B cell (primary cell): ENCODE measurements around the gene RGS19. TPM values are rescaled to one million over a fixed set of nuclear protein-coding genes. Genes with fewer than 3 reads are reported as not detected.
A peak's percentile ranks its signal among the peaks of the same experiment; 100 is the strongest.

ENCODE experiments used
- ATAC-seq: fragments of 200-7000 bp; cut with Tn5 transposase; one replicate; pipeline ENCODE4 v1.10.0; 2021; ENCODE audit warnings: low read depth, mild to moderate bottlenecking, moderate number of reproducible peaks, moderate library complexity
- CTCF ChIA-PET: fragments of 350-600 bp; sonication (Branson Sonifier 250); formaldehyde crosslinking; loops from one replicate; lab custom pipeline; 2021; ENCODE audit warnings: antibody characterized with exemption, inconsistent platforms; lab: Charles Lee
- POLR2A ChIA-PET: fragments of 350-600 bp; sonication (Branson Sonifier 250); formaldehyde crosslinking; loops from one replicate; lab custom pipeline; 2021; ENCODE audit warnings: antibody characterized with exemption; lab: Charles Lee
- DNase-seq: peaks from one replicate; pipeline ENCODE4 v3.0.0; 2013
- H2AFZ ChIP-seq: 2 replicates; pipeline ENCODE4 v1.6.1; 2012; ENCODE audit warnings: mild to moderate bottlenecking, low read depth, low read length; ENCODE audit not compliant: insufficient read depth, poor library complexity, severe bottlenecking
- H3K27ac ChIP-seq, 2 donors: 1 replicate in 1 of 2; 2 replicates in 1 of 2; pipeline ENCODE4 v1.5.1; 2012 to 2013; ENCODE audit warnings: low read length in 2 of 2, mild to moderate bottlenecking in 2 of 2, moderate library complexity in 1 of 2
- H3K27me3 ChIP-seq, 4 experiments: fragments of 200-600 bp in 1 of 4; sonication (generic) in 1 of 4; replicated peaks in 1 of 4; 1 replicate in 2 of 4; 2 replicates in 2 of 4; pipeline versions ENCODE4 v1.6.1 to v1.7.0; 2013 to 2016; ENCODE audit warnings: low read length in 3 of 4, mild to moderate bottlenecking in 2 of 4, mixed read lengths in 1 of 4, moderate library complexity in 1 of 4; ENCODE audit not compliant: insufficient read depth in 4 of 4, control insufficient read depth in 3 of 4; ENCODE audit errors: control extremely low read depth in 1 of 4
- H3K36me3 ChIP-seq, 2 experiments: replicated peaks in 1 of 2; 1 replicate in 1 of 2; 2 replicates in 1 of 2; pipeline versions ENCODE4 v1.6.1 to v1.7.1; 2013; ENCODE audit warnings: low read length in 1 of 2; ENCODE audit not compliant: insufficient read depth in 2 of 2, control insufficient read depth in 1 of 2; ENCODE audit errors: control extremely low read depth in 1 of 2, extremely low read depth in 1 of 2
- H3K4me1 ChIP-seq, 2 donors: fragments of 200-600 bp in 1 of 2; sonication (generic) in 1 of 2; 1 replicate in 1 of 2; 2 replicates in 1 of 2; pipeline versions ENCODE4 v1.5.1 to v1.6.1; 2013 to 2017; ENCODE audit warnings: low read length in 2 of 2; ENCODE audit not compliant: control insufficient read depth in 2 of 2, insufficient read depth in 2 of 2
- H3K4me2 ChIP-seq: replicated peaks from 2 replicates; pipeline ENCODE3; 2012; ENCODE audit warnings: mild to moderate bottlenecking, low read depth, low read length; ENCODE audit not compliant: poor library complexity, severe bottlenecking
- H3K4me3 ChIP-seq, 5 experiments: fragments of 200-600 bp in 1 of 5; sonication (generic) in 1 of 5; 1 replicate in 3 of 5; 2 replicates in 2 of 5; pipeline versions ENCODE4 v1.5.1 to v1.7.0; 2011 to 2016; ENCODE audit warnings: low read length in 4 of 5, mild to moderate bottlenecking in 4 of 5, low read depth in 2 of 5, control low read depth in 1 of 5, moderate library complexity in 1 of 5; ENCODE audit not compliant: insufficient read depth in 1 of 5; ENCODE audit errors: control extremely low read depth in 1 of 5, extremely low read depth in 1 of 5
- H3K79me2 ChIP-seq: fragments of 200-600 bp; sonication (generic); one replicate; pipeline ENCODE4 v1.6.0; 2016; ENCODE audit warnings: low read length; ENCODE audit not compliant: control insufficient read depth, insufficient read depth
- H3K9ac ChIP-seq: fragments of 200-600 bp; sonication (generic); 2 replicates; pipeline ENCODE4 v1.6.1; 2017; ENCODE audit warnings: mild to moderate bottlenecking, low read length, moderate library complexity
- H3K9me3 ChIP-seq, 3 donors: one replicate each; pipeline versions ENCODE4 v1.6.1 to v1.7.1; 2013; ENCODE audit warnings: low read length in 2 of 3; ENCODE audit not compliant: control insufficient read depth in 2 of 3, insufficient read depth in 1 of 3; ENCODE audit errors: control extremely low read depth in 1 of 3
- H4K20me1 ChIP-seq: 2 replicates; pipeline ENCODE4 v1.6.0; 2012; ENCODE audit warnings: mild to moderate bottlenecking, low read length; ENCODE audit not compliant: insufficient read depth, control insufficient read depth, poor library complexity, severe bottlenecking
- H3K27ac Mint-ChIP-seq: one replicate; pipeline ENCODE4 v1.8.0; 2021; ENCODE audit warnings: mixed read lengths
- H3K27me3 Mint-ChIP-seq: one replicate; pipeline ENCODE4 v1.8.0; 2021; ENCODE audit warnings: mixed read lengths
- H3K4me1 Mint-ChIP-seq: one replicate; pipeline ENCODE4 v1.8.0; 2021; ENCODE audit warnings: mixed read lengths
- H3K4me3 Mint-ChIP-seq: one replicate; pipeline ENCODE4 v1.8.0; 2021; ENCODE audit warnings: mixed read lengths
- H3K9me3 Mint-ChIP-seq: one replicate; pipeline ENCODE4 v1.8.0; 2022; ENCODE audit warnings: mixed read lengths; ENCODE audit not compliant: insufficient read depth
- CTCF ChIP-seq: fragments of 200-600 bp; IDR thresholded peaks from one replicate; pipeline ENCODE4 v1.8.0; 2022; ENCODE audit warnings: antibody characterized with exemption, mild to moderate bottlenecking
- EZH2 ChIP-seq: IDR thresholded peaks from 2 replicates; pipeline ENCODE4 v1.6.1; 2012; ENCODE audit warnings: borderline replicate concordance, low read depth, mild to moderate bottlenecking, moderate library complexity, low read length; ENCODE audit not compliant: insufficient read depth, poor library complexity, severe bottlenecking
- WGBS: methylation state at CpG from one replicate; pipeline ENCODE4 v1.1.5; 2013; ENCODE audit warnings: missing lambda C conversion rate; ENCODE audit not compliant: insufficient coverage; 5-methylcytosine and 5-hydroxymethylcytosine counted together
- intact Hi-C: fragments of 100-400 bp; cut with micrococcal nuclease; formaldehyde crosslinking; loops from one replicate; pipeline ENCODE4 v1.10.0; 2022
- polyA plus RNA-seq: library from polyadenylated mRNA; depleted of rRNA; stranded (reverse); fragments of >200 nt; gene quantifications from 2 replicates; pipeline ENCODE4 v1.2.3, GENCODE V29; 2012
- total RNA-seq, 2 donors: library from RNA; stranded (reverse); fragments of 120-200 nt in 1 of 2; gene quantifications; 1 replicate in 1 of 2; 2 replicates in 1 of 2; pipeline versions ENCODE4 v1.2.3 to v1.2.4, GENCODE V29; 2013 to 2022

The RGS19 gene
- total and polyA plus RNA-seq, 2 donors (not counting 1 experiment from before 2014, with no cell fraction given) = 69.4 to 203 TPM

DNA sequence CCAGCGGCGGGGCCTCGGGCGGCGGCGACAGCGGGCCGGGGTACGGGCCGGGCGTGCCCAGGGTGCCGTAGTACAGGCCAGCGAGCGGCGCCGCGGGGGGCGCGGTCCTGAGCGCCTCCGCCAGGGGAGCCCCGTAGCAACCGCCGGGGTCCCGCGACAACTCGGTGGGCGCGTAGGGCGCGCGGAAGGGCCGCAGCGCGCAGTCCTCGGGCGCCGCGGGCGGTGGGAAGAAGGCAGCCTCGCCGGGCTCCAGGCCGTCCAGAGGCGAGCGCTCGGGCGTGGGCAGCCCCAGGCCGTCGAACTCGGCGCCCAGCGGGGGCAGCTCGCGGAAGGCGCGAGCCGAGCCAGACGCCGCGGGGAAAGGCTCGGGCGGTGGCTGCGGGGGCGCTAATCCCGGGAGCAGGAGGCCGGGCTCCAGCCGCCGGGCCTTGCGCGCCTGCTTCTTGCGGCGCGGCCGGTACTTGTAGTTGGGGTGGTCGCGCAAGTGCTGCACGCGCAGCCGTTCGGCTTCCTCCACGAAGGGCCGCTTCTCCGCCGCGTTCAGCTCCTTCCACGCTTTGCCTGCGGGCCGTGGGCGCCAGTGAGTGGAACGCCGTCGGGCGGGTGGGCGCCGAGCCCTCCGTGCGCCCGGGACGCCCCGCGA lies 30.8 kb downstream of the RGS19 start:
- ATAC-seq (no peak), DNase-seq (no peak)
- no peaks in the 10 kb centered on the region for H4K20me1 ChIP-seq
- H3K9me3 ChIP-seq = peaks cover 0 to 10% (median 0%) of the 10 kb centered on the region in 3 donors
- no peak overlapping the region for H2AFZ ChIP-seq
- Mint-ChIP-seq H3K27me3 (peaks cover 42% of the 10 kb centered on the region), H3K4me1 (peaks cover 8% of the 10 kb centered on the region), H3K4me3 (no peak overlapping the region), H3K9me3 (no peaks in the 10 kb centered on the region), H3K27ac (no peak overlapping the region)
- no peak for TF ChIP-seq CTCF
- TF ChIP-seq EZH2 = no peak
- H3K27me3 ChIP-seq = peaks cover 0 to 59% (median 24%) of the 10 kb centered on the region in 4 experiments
- 35% methylated on average over 90 of the region's 101 CpGs for WGBS
- CTCF ChIA-PET = interaction anchor here (1.0 kb wide), 1 partner anchor 10 kb away, joined by 3 read pairs; no protein-coding TSS in a partner anchor
- POLR2A ChIA-PET = no interaction called here
- H3K9ac ChIP-seq = no peak overlapping the region
- H3K4me2 ChIP-seq = peak overlapping the region; percentile 35
- no peaks in the 10 kb centered on the region for H3K36me3 ChIP-seq
- H3K4me1 ChIP-seq = peaks cover 9 to 11% of the 10 kb centered on the region in 2 donors
- H3K79me2 ChIP-seq = no peaks in the 10 kb centered on the region
- H3K27ac ChIP-seq = no peak overlapping the region
- H3K4me3 ChIP-seq = no peak overlapping the region
- intact Hi-C loops = no loop called here

GRCh38 chr20:64047968-64048401 lies 31.3 kb downstream of the RGS19 start:
- Histone ChIP-seq H3K4me2 (peak overlapping the region; percentile 35), H3K27ac (no peak overlapping the region), H3K4me3 (no peak overlapping the region), H3K27me3 (peaks cover 0 to 55% (median 23%) of the 10 kb centered on the region in 4 experiments), H3K9ac (no peak overlapping the region), H3K9me3 (peaks cover 0 to 10% (median 0%) of the 10 kb centered on the region in 3 donors), H4K20me1 (no peaks in the 10 kb centered on the region), H3K79me2 (no peaks in the 10 kb centered on the region), H3K36me3 (no peaks in the 10 kb centered on the region), H2AFZ (no peak overlapping the region), H3K4me1 (peaks cover 9 to 11% of the 10 kb centered on the region in 2 donors)
- Mint-ChIP-seq H3K9me3 (no peaks in the 10 kb centered on the region), H3K27me3 (peaks cover 39% of the 10 kb centered on the region), H3K4me3 (peak overlapping the region; percentile 7), H3K27ac (no peak overlapping the region), H3K4me1 (peaks cover 11% of the 10 kb centered on the region)
- DNase-seq = no peak
- WGBS = 66% methylated on average over 49 of the region's 49 CpGs
- TF ChIP-seq EZH2 (no peak), CTCF (no peak)
- intact Hi-C loops = no loop called here
- ChIA-PET POLR2A (interaction anchor here (0.6 kb wide), 1 partner anchor 522 kb away, joined by 3 read pairs; no protein-coding TSS in a partner anchor), CTCF (no interaction called here)
- no peak for ATAC-seq
